Measurements from ENCODE around the gene FOXP2. TPM values are rescaled to one million over a fixed set of nuclear protein-coding genes. Genes with fewer than 3 reads are reported as not detected.

Gene FOXP2
- total RNA-seq, 1 donor from 2014 or later = 4.4 TPM

DNA sequence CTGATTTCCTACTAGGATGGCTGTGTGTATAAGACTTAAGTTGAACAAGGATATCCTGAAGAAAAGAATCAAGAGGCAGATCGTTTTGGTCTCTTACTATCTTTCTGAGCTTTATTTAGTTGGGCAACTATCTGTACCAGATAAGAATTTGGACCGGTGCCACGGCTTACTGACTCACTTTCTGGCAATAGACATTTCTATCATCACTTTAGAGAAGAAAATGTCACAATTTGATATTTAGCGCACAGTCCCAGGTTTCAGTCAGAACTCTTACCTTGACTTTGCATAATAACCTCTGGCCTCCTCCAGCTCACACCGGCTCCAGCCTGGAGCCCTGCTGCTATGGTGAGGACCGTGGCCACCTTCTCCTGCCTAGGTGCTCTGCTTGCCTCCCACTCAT lies 289.1 kb downstream of the FOXP2 start:
- DNase-seq (ENCODE audit: low spot score) (no peak), ATAC-seq (no peak)

DNA sequence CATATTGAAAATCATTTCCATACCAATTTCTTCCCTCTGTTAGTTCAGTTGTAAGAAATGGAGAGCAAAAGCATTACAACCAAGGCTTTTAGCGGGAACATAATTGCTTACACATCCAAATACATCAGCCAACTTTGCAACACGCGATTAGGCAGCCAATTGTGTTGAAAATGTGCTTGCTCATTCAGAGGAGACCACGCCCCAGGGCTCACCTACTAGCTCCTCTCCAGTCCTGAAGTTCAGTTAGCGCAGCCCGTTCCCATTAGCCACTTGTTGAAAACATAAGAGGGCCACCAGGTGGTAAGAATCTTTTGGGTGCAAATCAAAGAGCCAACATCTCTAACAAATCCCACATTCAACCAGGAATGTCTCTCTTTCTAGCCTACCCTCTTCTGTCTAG lies 294.0 kb downstream of the FOXP2 start:
- no peak for DNase-seq (ENCODE audit: low spot score)

DNA sequence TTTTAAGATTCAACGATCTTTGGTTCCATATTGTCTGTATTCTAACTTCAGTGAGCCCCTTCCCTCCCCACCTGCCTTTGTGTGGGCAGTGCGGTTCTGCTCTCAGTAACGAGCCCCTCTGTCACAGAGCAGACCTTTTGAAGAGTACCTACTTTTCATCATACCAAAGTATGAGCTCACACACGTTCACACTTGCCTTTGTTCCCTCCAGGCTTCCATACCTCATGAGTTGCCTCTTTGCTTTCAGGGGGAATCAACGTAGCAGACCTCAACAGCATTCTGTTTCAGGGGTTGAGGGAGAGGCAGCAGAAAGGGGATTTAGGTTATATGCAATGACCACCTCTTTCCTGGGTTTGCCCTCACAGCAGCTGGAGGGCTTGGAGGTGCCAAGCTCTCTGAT lies 295.9 kb downstream of the FOXP2 start:
- DNase-seq (ENCODE audit: low spot score) (no peak), ATAC-seq (no peak)

More for the DNA sequence above, 294.0 kb downstream of the FOXP2 start:
- ATAC-seq = no peak

DNA sequence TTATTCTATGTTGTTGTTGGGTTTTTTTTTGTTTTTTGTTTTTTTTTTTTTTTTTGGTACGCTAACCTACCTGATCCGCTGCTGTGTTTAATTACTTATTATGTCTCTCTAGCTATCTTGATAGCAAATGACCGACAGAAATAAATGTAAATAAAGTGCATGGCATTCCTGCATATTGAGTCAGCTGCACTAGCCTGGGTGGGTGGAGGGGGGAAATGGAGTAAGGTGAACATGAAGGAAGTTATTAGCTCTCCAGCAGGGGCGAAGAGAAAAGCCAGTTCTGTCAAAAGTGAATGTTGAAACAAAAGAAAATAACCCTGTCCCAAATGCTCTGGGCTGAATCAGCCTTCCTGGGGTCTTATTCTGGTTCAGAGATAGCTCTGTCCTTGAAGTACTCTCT lies 296.6 kb downstream of the FOXP2 start:
- no peak for DNase-seq (ENCODE audit: low spot score)
- ATAC-seq = no peak

DNA sequence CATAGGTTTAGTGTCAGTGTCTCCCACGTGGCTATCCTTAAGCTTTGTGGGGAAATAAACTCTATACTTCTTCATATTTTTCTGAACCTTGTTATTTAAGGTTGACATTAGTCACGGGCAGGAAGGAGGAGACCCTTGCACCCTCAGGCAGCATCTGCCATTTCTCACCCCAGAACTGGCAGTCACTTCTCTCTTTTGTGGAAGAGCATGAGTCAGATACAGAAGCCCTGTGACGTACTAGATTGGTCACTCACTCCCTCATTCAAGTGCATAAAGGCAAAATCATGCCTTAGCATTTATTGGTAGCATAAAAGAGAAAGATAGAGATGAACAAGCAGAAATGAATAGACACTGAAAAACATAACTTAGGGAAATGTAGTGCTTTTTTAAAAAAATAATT lies 301.3 kb downstream of the FOXP2 start:
- ATAC-seq = no peak
- no peak for DNase-seq (ENCODE audit: low spot score)

DNA sequence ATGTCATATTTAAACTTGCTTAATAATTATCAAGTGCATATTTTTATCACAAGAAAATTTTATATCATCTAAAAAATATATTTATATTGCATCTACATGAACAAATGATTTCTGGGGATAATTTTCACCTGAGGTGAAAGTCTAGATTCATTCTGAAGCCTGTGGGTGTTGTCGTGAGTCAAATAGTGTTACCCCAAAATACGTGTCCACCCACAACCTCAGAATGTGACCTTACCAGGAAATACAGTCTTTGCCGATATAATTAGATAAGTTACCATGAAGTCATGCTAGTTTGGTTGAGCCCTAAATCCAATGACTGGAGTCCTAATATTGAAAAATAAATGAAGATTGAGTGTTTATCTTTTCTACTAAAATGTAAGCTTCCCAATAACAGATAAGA lies 304.2 kb downstream of the FOXP2 start:
- DNase-seq (ENCODE audit: low spot score) = no peak
- no peak for ATAC-seq

DNA sequence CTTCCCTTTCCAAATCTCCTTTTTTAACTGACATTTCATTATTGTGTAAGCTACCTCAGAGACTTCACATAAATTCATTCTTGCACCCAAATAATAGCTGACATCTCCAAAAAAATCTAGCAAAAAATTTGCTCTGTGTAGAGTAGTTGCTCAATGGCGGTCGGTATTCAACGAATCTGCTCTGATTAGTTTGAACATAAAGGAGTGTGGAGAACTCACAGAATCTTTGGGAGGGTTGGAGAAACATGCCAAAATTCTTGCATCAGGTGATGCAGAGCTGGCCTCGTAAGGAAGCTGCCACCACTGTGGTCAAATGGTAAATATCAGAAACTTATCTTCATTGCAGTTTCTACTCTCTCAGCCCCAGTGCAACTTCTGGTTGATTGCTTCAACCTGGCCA lies 306.1 kb downstream of the FOXP2 start:
- DNase-seq (ENCODE audit: low spot score) (no peak), ATAC-seq (no peak)

DNA sequence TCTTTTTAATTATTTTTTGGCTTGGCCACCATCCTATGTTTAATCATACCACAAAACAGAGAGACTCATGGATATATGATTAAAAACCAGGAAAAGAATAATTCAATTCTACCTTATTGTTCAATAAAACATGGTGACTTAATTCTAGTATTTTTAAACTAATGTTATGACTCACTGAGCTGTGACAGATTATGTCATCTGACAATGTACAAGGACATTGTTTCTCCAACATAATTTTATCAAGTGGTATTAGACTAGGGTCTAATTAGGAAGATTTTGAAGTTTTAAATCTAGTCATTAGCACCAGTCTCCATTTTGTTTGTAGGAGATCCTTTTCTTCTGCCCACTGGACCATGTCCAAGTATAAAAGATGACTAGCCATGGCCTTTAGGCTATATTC lies 307.9 kb downstream of the FOXP2 start:
- no peak for ATAC-seq
- DNase-seq (ENCODE audit: low spot score) = no peak

DNA sequence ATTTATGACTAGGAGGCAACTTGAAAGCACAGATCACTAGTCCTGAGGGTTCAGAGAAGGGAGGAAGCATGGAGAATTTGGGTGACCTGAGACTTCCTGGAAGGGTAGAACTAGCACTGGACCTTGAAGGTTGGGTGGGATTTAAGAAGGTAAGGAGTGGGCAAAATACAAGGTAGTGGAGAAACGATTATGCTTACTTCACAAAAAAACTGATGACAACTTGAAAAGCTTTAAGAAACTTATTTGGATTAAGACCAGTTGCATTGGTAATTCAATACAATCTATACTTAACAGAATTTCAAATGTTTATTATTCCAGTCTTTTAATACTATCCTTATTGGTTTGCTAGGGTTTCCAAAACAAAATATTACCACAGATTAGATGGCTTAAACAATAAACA lies 308.7 kb downstream of the FOXP2 start:
- no peak for DNase-seq (ENCODE audit: low spot score)
- no peak for ATAC-seq

DNA sequence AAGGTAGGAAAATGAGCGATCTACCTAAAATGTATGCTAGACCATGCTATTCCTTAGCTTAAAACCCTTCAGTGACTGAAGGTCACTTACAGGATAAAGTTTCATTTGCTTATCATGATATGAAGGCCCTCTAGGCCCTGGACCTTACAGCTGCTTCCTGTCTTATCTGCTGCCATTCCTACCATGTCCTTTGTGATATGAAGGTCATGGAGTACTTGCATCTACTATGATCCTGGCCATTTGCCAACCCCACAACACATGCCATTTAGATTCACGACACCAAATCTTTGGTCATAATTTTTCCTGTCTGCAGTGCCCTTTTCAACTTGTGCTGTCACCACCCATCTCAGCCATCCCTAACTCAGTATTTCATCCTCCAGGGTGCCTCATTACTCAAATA lies 325.5 kb downstream of the FOXP2 start:
- DNase-seq (ENCODE audit: low spot score) (no peak), ATAC-seq (no peak)

DNA sequence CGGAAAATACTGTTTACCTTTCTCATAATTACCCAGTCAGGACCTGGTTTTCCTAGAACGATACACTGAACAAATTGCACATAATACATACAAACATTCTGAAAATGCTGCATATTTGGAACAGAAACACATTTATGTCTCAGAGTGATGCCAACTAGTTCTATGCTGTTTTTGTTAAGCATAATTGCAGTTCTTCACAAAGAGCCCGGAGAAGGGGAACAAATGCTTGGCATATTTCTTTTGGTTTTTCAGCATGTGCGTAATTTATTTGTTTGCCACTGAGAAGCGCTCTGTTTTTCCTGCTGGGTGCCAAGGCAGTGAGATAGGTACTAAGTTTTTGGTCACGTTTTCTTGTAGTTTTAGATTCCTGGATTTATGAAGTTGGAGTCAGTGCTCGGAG lies 326.3 kb downstream of the FOXP2 start:
- DNase-seq (ENCODE audit: low spot score) = no peak
- ATAC-seq = no peak

DNA sequence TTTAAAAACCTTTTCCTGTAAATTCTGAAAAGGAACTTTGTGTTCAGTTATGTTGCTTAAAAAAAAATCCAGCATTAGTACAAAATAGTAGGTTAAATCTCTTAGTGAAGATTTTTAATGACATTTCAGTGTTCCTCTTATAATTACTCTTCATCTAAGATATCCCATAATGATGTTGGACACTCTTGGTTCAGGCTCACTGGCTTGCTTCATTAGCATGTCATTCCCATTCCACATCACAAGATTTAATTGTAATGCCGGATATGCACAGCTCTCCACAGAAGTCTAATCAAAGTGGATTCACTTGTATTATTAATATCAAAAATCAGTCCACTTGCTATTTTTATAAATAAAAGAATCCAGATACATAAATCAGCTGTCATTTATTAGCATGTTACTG lies 327.3 kb downstream of the FOXP2 start:
- no peak for ATAC-seq

More for the DNA sequence above, 327.3 kb downstream of the FOXP2 start:
- DNase-seq (ENCODE audit: low spot score) = no peak
